Neural cell (in vitro differentiated cells): Measurements from ENCODE around the gene MEGF6. TPM values are rescaled to one million over a fixed set of nuclear protein-coding genes. Genes with fewer than 3 reads are reported as not detected.

ENCODE experiments used
- H2AFZ ChIP-seq: fragments of 200-600, 300-800 bp; sonication (generic), shearing (Covaris generic); 2 replicates; pipeline ENCODE4 v1.6.0; 2014; ENCODE audit warnings: low read depth, mild to moderate bottlenecking, antibody characterized with exemption, low read length, moderate library complexity
- H3F3A ChIP-seq: fragments of 200-600 bp; shearing (Covaris generic); 2 replicates; pipeline ENCODE4 v1.6.1; 2016; ENCODE audit warnings: mild to moderate bottlenecking, moderate library complexity, mixed read lengths, antibody characterized with exemption, low read length; ENCODE audit not compliant: insufficient read depth, poor library complexity, severe bottlenecking
- H3K27ac ChIP-seq: fragments of 200-600, 300-800 bp; sonication (generic), shearing (Covaris generic); 2 replicates; pipeline ENCODE4 v1.5.1; 2014; ENCODE audit warnings: mild to moderate bottlenecking, low read length, moderate library complexity
- H3K27me3 ChIP-seq: fragments of 300-800, 200-600 bp; sonication (generic), shearing (Covaris generic); 2 replicates; pipeline ENCODE4 v1.6.0; 2014; ENCODE audit warnings: mild to moderate bottlenecking, low read depth, low read length, moderate library complexity; ENCODE audit not compliant: insufficient read depth
- H3K36me3 ChIP-seq: fragments of 300-800, 200-600 bp; sonication (generic), shearing (Covaris generic); 2 replicates; pipeline ENCODE4 v1.5.1; 2014; ENCODE audit warnings: mild to moderate bottlenecking, antibody characterized with exemption, low read length, moderate library complexity; ENCODE audit not compliant: insufficient read depth
- H3K4me2 ChIP-seq: fragments of 300-800, 200-600 bp; sonication (generic), shearing (Covaris generic); 2 replicates; pipeline ENCODE4 v1.6.0; 2014; ENCODE audit warnings: mild to moderate bottlenecking, low read length
- H3K4me3 ChIP-seq: fragments of 300-800, 200-600 bp; sonication (generic), shearing (Covaris generic); 2 replicates; pipeline ENCODE4 v1.5.1; 2014; ENCODE audit warnings: mild to moderate bottlenecking, low read length, moderate library complexity
- H3K79me2 ChIP-seq: fragments of 200-600 bp; shearing (Covaris generic); replicated peaks from 2 replicates; pipeline ENCODE4 v1.6.0; 2014; ENCODE audit warnings: mild to moderate bottlenecking, low read length, moderate library complexity; ENCODE audit not compliant: insufficient read depth
- H3K9ac ChIP-seq: fragments of 300-800, 200-600 bp; sonication (generic), shearing (Covaris generic); 2 replicates; pipeline ENCODE4 v1.6.1; 2016; ENCODE audit warnings: mild to moderate bottlenecking, low read length, mixed read lengths
- H3K9me2 ChIP-seq: fragments of 200-600 bp; shearing (Covaris generic); 2 replicates; pipeline ENCODE4 v1.6.1; 2016; ENCODE audit warnings: mild to moderate bottlenecking, low read length, mixed read lengths; ENCODE audit not compliant: insufficient read depth
- H3K9me3 ChIP-seq: fragments of 200-600, 300-800 bp; sonication (generic), shearing (Covaris generic); 2 replicates; pipeline ENCODE4 v1.6.1; 2016; ENCODE audit warnings: mild to moderate bottlenecking, mixed run types, low read length, moderate library complexity, mixed read lengths
- H4K20me1 ChIP-seq: fragments of 200-600 bp; shearing (Covaris generic); 2 replicates; pipeline ENCODE4 v1.6.1; 2016; ENCODE audit warnings: mild to moderate bottlenecking, mixed run types; ENCODE audit not compliant: insufficient read depth
- CTCF ChIP-seq: fragments of 450-650 bp; IDR thresholded peaks from 2 replicates; pipeline ENCODE4 v1.5.1; 2014; ENCODE audit warnings: antibody characterized with exemption, mild to moderate bottlenecking, moderate library complexity; ENCODE audit not compliant: poor library complexity, severe bottlenecking
- EP300 ChIP-seq: fragments of 450-650 bp; conservative IDR thresholded peaks from 2 replicates; pipeline ENCODE4 v1.6.1; 2014; ENCODE audit warnings: antibody characterized with exemption, mild to moderate bottlenecking, moderate library complexity; ENCODE audit not compliant: poor library complexity, severe bottlenecking
- EZH2 ChIP-seq: fragments of 200-600, 300-800 bp; shearing (Covaris generic), sonication (generic); IDR thresholded peaks from 2 replicates; pipeline ENCODE4 v1.6.1; 2014; ENCODE audit warnings: antibody characterized with exemption, low read length, borderline replicate concordance, mild to moderate bottlenecking; ENCODE audit not compliant: insufficient read depth, poor library complexity, severe bottlenecking
- MXI1 ChIP-seq: fragments of 450-650 bp; conservative IDR thresholded peaks from 2 replicates; pipeline ENCODE4 v1.6.1; 2014; ENCODE audit warnings: antibody characterized with exemption, mild to moderate bottlenecking; ENCODE audit not compliant: poor library complexity, severe bottlenecking
- POLR2AphosphoS5 ChIP-seq: IDR thresholded peaks from 2 replicates; pipeline ENCODE4 v1.6.1; 2012
- RAD21 ChIP-seq: fragments of 450-650 bp; conservative IDR thresholded peaks from 2 replicates; pipeline ENCODE4 v1.6.1; 2014; ENCODE audit warnings: antibody characterized with exemption, mild to moderate bottlenecking, moderate library complexity
- REST ChIP-seq: IDR thresholded peaks from 2 replicates; pipeline ENCODE4 v1.6.1; 2012; ENCODE audit warnings: borderline replicate concordance
- SMC3 ChIP-seq: fragments of 450-650 bp; conservative IDR thresholded peaks from 2 replicates; pipeline ENCODE4 v1.6.1; 2014; ENCODE audit warnings: antibody characterized with exemption, mild to moderate bottlenecking, moderate library complexity; ENCODE audit not compliant: poor library complexity
- TAF1 ChIP-seq: IDR thresholded peaks from 2 replicates; pipeline ENCODE4 v1.6.1; 2012; ENCODE audit warnings: low read depth
- polyA plus RNA-seq: library from polyadenylated mRNA; depleted of rRNA; stranded (reverse); fragments of >200 nt; gene quantifications from 2 replicates; pipeline ENCODE4 v1.2.3, GENCODE V29; 2014

The MEGF6 gene
- polyA plus RNA-seq, 1 donor from 2014 or later: 6.0 TPM

DNA sequence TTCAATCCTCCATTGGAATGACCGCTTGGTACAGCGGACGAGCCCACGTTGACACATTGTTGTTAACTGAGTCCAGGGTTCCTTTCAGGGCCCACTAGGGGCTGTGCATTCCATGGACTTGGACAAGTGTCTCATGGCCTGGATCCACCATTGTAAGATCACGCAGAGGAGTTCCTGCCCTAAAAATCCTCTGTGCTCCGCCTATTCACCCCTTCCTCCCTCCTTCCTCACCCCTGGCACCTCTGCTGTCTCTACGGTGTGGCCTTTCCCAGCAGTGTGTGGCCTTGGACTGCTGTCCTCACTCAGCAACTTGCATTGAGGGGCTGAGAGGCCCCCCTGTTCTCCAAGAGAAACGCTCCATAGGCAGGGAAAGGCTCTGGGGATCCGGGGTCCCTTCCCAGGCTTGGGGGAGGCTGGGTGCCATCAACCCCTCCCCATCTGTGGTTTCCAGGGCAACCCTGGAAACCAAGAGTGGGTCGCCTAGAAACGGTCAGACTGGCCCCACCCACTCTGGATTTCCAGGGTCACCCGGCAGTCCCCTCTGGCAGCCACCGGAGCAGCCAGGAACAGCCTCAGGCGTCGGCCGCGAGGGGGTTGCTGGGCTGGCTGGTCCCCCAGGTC lies 50.9 kb downstream of the MEGF6 start:
- Histone ChIP-seq H3K27ac (no peak overlapping the region), H3K27me3 (no peaks in the 10 kb centered on the region), H3K79me2 (no peaks in the 10 kb centered on the region), H3K9me2 (no peaks in the 10 kb centered on the region), H3K4me2 (no peak overlapping the region), H3K9me3 (no peaks in the 10 kb centered on the region), H3K9ac (no peak overlapping the region), H3K36me3 (no peaks in the 10 kb centered on the region), H3F3A (no peaks in the 10 kb centered on the region), H2AFZ (no peak overlapping the region), H4K20me1 (no peaks in the 10 kb centered on the region), H3K4me3 (no peak overlapping the region)
- no peak for TF ChIP-seq EP300
- no peak for TF ChIP-seq SMC3
- no peak for TF ChIP-seq TAF1
- no peak for TF ChIP-seq REST
- TF ChIP-seq CTCF: no peak

GRCh38 chr1:3558036-3558726 lies 53.1 kb downstream of the MEGF6 start:
- Histone ChIP-seq H3K9me3 (no peaks in the 10 kb centered on the region), H3K36me3 (no peaks in the 10 kb centered on the region), H3K9me2 (no peaks in the 10 kb centered on the region), H3K79me2 (no peaks in the 10 kb centered on the region), H3K4me2 (no peak overlapping the region), H2AFZ (no peak overlapping the region), H3F3A (no peaks in the 10 kb centered on the region), H3K4me3 (no peak overlapping the region), H3K27me3 (no peaks in the 10 kb centered on the region), H3K9ac (no peak overlapping the region), H3K27ac (no peak overlapping the region), H4K20me1 (no peaks in the 10 kb centered on the region)
- TF ChIP-seq REST (no peak), SMC3 (no peak), RAD21 (no peak), POLR2AphosphoS5 (no peak), EZH2 (no peak), MXI1 (no peak), TAF1 (no peak), EP300 (no peak), CTCF (no peak)
